Effector CD8-positive, alpha-beta T cell (primary cell): ENCODE measurements around the gene EXD3.
A peak's percentile ranks its signal among the peaks of the same experiment; 100 is the strongest.
"Not testable (repeated sequence)": the region's sequence is repeated elsewhere in the genome, so short reads cannot be mapped to it uniquely, and the experiment has no call there.

ENCODE experiments used
- DNase-seq: peaks from one replicate; lab custom pipeline; 2025; lab: John Stamatoyannopoulos, UW
- total RNA-seq, 4 experiments: gene quantifications; one replicate each; lab custom pipeline; 2026; lab: John Stamatoyannopoulos, UW

EXD3 gene, protein sequence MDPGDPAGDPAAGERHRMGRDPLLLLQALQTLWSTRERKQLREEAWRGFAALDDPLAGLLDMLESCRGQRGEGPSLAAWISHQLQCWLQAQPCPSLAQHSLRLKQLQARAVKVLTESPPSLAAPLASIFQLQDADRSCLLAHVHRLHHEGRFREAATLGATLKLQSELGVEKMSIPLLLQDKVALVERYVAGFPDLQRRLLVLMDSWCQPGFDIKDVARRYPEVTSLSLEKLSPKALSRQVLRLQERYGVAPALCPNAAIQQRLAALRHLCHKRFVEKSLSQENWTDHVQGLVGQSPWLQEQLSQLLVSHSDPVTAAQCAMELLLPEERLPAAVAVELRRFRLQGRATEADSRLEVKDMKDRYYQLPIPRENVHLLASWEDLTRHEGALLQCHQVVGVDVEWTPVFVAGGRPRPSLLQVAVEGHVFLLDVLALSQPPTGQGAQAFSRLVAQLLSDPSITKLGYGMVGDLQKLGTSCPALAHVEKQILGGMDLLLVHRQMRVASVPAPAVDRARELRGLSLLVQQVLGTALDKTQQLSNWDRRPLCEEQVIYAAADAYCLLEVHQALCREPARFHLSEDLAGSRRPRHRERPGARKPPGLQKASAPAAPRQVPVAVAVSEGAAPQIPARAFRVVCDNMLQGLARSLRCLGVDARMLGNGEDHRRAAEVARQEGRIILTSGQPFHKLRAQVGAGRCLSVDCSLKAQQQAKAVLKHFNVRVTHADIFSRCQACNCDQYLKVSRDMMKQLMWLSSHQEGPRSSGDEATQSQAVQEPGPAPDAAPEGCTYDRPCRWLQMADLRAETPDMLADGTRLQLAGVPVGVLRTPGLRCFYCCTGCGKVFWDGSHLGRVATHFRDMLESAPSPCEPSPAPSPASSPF
- 14.6 to 28.3 (median 23.4) reads per million in 4 experiments for total RNA-seq

DNA sequence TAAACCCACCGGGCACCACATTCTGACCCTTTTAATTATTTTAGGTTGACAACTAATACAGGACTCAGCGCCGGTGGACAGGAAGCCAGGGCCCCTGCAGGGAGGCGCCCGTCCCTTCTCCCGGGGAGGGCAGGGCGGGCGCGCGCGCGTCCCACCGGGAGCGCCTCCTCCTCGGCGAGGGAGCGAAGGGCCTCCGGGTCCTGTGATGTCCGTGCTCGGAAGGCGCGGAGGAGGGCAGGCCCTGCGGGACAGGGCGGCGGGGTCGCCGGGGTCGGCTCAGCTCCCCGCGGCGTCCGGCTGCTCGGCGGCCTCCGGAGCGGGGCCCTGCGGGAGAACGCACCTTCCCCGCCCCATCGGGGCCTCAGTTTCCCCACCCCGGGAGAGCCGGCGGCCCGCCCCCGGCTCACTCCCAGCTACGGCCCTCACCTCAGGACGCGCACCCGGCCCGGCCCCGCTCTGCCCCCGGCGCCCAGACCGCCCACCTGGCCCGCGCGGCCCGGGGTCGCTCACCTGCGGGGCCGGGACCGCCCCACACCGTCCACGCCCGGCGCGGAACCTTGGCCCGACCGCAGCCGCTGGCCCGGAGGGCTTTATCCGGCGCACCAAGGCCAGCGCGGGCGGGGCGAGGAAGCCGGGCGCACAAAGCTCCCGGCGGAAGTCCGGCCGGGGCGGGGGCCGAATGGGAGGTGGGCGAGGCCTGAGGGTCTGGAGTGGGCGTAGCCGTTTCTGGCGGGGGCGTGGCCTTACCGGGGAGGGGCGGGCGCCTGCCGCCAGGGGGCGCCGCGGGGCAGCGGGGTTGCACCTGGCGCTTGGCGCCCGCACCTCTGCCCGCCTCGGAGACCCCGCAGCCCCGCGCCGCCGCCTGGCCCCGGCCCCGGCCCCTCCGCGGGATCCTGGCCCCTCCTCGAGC lies at the start of gene EXD3, which contains the start of gene NOXA1:
EXD3 (minus strand) TSS at position 559 of the 910 bp plus-strand sequence. CDS start 27,805 bp downstream, outside the sequence.
NOXA1 (plus strand) TSS at position 790 of the 910 bp plus-strand sequence. CDS start 137 bp downstream, outside the sequence.
- peak; percentile 90 for DNase-seq

DNA sequence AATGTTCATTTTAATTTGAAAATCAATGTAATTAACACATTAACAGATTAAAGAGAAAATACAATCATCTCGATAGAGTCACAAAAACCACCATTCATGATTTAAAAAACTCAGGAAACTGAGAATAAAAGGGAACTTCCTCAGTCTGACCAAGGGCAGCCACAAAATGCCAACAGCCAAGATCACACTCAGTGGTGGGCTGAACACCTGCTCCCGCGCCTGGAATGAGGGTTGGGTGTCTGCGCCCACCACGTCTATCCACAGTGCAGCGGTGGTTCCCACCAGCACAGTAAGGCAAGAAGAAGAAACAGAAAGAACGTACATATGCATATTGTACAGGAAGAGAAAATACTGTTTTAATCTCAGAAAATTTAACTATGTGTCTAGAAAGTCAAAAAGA lies 47.8 kb upstream of the EXD3 start:
- no peak for DNase-seq

DNA sequence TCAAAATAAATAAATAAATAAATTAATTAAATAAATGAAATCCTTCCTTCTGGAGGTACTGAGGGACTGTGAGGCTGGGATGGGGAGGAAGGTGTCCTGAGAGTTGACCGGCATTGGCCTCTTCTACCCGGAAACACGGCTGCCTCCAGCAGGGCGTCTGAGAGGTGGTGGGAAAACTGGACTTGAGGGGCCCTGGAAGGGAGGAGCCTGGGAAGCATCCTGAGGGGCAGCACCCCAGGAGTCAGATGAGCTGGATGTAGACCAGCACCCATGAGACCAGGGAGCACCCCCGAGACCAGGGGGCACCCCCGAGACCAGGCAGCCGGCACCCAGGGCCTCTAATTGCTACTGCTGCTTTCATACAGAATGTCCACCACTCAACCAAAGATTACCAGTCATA lies 44.9 kb upstream of the EXD3 start:
- no peak for DNase-seq

DNA sequence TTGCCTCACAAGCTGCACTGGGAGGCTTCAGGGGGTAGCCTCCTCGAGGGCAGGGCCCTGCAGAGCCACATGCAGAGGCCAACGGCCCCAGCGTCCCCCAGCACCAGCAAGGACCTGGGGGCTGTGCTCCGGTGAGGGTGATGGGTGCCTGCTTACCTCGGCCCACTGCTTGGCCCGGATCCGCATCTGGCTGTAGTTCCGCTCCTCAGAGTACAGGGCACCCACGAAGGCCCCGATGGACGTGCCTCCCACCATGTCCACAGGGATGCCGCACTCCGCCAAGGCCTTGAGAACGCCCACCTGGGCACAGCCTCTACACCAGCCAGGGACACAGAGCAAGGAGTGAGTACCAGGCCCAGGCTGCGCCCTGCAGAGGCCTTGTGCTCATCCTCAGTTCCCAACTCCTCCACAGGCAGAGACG lies 44.2 kb upstream of the EXD3 start:
- no peak for DNase-seq

DNA sequence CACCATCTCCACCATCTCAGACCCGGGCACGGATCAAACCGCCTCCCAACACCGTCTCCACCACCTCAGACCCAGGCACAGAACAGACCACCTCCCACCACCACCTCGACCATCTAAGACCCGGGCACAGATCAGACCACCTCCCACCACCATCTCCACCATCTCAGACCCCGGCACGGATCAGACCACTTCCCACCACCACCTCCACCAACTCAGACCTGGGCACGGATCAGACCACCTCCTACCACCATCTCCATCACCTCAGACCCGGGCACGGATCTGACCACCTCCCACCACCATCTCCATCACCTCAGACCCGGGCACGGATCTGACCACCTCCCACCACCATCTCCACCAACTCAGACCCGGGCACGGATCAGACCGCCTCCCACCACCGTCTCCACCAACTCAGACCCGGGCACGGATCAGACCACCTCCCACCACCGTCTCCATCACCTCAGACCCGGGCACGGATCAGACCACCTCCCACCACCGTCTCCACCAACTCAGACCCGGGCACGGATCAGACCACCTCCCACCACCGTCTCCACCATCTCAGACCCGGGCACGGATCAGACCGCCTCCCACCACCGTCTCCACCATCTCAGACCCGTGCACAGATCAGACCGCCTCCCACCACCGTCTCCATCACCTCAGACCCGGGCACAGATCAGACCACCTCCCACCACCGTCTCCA lies 43.6 kb upstream of the EXD3 start:
- not testable (repeated sequence) for DNase-seq

DNA sequence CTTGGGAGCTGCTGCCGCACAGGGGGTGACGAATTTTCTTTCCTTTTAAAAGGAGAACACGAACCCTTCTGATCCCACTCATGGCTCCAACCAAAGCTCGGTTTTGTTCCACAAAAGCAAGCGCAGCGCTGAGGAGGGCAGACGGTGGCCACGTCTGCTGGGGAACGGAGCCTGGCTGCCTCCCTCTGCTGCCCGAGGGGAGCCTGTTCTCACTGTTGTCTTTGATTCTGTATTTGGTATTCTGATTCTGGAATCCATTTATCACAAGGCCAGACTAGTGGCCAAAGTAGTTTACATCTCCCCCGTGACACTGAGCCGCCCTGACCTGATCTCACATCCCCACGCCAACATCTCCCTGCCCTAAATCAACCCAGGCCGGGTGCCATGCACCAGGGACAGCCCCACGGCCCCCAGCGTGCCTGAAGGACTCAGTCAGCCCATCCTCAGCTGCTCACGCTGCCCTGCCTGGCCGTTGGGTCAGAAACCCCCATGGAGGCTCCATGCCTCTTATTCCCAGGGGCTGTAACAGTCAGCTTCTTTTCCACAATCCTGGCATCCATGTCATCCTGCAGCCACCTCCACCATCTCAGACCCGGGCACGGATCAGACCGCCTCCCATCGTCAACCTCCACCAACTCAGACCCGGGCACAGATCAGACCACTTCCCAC lies 42.9 kb upstream of the EXD3 start:
- DNase-seq, result no peak

DNA sequence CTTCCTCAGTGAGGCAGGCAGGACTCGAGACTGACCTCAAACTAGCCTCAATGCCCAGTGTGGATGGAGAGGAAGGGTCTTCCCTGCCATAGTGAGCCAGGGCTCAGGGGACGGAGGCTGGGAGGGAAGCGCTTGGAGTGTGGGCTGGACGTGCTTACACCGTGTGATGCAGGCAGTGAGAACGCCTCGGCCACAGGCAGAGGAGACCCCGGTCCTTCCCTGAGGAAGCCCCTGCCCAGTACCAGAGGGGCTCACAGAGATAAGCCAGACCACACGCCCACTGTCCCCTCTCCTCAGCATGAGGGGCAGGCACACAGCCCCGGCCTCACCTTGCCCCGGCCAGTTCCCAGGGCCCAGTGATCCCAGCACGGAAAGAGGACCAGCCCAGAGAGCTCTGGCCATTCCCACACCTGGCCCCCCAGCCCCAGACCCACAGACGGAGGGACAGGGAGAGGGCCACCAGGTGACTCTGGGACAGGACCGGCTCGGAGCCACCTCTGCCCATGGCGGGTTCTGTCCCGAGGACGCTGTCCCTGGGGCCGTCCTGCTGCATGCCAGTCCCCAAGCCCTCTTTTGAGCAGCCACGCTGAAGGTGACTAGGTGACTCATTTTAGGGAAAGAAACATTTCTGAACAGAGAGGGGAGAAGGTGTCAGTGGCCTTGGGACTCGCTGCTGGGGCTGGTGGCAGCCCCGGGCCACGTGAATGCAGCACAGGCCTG lies 42.2 kb upstream of the EXD3 start:
- no peak for DNase-seq

DNA sequence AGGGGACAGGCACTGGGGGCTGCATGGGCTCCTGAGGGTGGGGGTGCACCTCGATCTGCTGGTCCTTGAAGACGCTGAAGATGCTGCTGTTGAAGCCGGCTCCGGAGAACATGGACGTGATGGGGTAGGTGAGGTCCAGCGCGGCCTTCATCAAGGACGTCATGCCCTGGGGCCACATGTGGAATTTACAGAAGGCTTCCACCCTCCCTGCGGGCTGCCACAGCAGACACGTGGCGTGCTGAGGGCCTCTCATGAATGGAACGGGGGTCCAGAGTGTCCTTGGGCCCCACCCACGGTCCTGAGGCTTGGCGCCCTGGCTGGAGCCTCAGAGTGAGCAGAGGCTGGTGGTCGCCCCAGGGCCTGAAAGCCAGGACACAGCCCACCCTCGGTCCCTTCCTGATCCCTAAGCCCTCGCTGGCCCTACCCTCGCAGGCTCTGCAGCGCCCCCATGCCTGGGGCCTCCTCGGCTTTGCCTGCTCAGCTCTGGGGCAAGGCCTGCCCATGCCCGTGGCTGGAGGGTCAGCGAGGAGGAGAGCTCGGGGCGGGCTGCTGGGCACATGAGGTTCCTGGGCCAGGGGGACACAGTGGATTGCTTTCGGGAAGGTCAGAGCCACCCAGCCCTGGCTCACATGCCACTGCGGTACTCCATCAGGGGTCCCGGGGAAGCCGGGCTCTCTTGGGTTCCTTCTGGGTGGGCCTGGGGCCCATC lies 41.5 kb upstream of the EXD3 start:
- no peak for DNase-seq

DNA sequence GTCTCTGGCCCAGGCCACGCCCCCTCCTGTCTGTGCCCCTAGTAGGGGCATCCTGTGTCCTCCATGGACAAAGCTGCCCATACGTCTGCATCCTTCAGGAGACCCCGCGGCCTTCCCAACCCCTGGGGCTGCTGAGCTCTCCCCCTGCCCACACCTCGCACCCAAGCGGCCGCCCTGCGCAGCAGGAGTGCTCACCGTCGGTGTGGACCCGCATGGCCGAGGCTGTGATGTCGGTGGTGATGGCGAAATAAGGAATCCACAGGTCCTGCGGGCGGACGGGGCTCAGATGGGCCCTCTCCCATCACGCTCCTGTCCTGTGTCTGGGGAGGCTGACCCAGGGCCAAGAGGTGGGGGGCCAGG lies 40.9 kb upstream of the EXD3 start:
- no peak for DNase-seq

DNA sequence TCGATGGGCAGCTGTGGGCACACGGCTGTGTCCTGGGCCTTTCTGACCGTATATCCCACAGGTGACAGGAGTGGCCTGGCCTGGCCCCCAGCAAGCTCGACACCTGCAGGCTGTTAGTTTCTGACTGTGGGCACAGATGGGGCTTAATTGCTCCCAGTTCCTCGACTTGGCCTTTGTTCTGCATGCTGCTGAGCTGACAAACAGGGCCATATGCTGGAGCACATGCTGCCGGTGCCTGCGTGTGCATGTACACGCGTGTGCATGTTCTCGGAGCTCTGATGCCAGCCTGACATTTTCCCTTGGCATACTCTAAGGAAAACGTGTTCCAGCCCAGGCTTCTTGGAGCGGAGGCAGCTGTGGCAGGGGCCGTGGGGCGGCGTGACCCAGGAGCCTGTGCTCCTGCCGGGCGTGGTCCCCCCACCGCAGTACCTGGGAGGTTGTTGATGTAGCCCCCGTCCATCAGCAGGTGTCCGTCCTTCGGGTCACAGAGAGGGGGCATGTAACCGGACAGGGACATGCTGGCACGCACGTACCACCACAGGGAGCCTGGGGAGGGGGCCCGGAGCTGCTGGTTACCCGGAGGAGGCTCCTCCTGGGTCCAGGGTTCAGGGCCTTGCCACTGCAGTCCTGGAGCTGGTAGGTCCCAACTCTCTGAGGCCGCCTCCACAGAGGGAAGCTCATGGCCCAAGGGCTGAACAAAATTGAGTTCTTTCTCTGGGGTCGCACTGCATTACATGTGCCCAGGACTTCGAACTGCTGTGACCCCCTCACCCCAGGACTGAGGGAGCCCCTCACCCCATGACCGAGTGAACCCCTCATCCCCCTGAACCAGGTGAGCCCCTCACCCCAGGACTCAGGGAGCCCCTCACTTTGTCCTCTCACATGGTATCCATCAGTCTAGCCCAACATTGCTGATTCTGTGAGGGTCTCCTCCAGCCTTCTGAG lies 40.3 kb upstream of the EXD3 start:
- DNase-seq, result no peak

DNA sequence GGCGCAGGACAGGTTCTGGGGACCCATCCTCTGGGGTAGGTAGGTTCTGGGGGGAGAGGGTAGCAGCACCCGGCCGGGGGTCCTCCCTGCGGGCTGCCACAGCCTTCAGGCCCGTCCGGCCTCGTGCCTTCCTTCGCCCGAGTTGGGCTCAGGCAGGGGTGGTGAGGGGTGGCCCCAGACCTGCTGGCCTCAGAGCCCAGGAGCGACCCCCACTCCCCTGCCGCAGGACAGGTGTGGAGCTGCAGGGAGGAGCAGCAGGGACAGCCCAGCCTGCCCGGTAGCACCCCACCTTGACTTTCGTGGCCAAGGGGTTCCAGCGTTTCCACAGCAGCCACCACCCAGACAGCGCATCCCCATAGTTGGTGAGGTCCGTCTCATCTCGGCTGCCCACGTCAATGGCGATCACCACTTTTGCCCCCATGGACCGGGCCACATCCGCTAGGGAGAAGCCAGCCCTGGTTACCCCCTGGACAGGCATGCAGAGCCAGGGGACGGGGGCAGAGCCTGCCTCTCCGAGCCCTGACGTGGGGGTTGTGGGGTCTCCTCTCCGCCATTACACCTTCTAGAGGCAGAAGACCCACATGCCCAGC lies 39.5 kb upstream of the EXD3 start:
- no peak for DNase-seq

DNA sequence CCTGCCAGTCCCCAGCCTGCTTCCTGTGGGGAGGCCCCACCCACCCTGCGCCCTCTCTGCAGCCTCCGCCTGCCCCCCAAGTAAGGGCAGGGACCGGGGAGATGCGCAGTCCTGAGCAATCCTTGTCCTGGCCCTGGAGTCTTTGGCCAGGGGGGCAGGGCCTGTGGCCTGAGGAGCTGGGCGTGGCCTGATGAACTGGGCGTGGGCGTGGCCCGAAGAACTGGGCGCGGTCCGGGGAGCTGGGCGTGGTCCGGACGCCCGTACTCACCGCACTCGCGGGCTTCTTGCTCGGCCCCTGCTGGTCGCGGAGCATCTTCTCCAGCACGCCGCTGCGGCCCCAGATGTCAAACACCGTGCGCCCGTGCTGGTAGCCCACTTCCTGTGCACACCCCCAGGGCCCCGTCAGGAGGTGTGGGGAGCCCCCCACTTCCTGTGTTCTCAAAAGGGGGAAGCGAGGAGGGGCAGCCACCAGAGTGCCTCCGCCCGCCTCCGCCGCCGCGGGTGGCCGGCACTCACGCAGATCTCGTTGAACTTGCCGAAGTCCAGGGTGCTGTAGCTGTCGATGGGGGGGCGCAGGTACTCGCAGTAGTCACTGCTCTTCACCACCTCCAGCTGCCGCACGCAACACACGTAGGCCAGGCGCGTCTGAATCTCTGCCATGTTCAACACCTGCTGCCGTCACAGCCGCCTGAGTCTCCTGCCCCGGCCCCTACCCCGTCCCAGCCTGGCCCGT lies 38.9 kb upstream of the EXD3 start:
- DNase-seq, result peak; percentile 77

DNA sequence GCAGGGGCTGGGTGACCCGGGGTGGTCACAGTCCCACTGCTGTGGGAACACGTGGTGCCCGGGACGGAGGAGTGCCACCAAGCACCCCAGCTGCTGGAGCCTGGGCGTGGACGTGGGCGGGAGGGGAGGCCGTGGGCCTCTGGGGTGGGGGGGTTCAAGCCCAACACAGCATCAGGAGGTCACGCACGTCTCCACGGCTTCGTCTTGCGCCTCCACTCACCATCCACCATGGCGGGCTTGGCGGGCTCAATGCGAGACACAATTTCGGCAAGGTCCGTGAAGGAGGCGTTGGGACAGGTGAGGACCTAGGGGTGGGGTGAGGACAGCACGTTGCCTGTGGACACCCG lies 38.3 kb upstream of the EXD3 start:
- DNase-seq, result peak; percentile 46

DNA sequence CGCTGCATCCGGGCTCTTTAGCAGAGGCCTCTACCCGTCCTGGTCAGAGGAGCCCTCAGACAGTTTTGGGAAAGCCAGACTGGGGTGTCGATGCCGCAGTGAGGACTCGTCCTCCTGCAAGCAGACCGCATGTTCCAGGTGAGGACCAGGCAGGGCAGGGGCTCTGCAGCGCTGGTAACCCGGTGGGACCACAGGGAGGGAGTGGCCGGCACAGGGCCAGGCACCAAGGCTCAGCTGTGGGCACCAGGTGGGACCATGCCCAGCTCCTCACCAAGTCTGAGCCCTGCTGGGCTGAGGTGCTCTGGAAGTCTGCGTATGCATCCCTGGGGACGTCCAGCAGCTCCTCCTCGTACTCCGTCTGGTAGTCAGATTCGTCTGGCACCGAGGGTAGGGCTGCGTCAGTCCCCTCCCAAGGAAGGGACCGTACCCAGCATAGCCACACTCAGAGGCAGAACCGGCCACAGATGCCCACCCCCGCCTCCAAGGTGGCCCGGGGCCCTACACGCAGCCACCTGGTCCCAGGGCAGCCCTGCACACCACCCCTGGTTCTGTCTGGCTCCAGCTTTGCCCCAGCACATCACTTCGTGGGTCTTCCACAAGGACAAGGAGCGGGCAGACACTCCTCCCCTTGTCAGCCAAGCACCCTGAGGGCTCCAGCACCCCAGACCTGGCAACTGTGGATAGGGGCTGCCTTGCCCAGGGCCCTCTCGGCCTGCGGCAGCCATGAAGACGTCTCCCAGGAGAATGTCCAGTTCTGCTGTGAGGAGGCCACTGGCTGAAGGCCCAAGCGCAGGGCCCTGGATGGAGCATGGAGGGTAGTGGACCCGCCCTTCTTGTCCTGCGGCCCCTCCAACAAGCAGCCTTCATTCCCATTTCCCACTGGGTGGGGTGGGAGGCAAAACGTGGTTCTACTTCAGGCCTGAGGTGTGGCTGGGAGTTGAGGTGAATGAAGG lies 37.7 kb upstream of the EXD3 start:
- no peak for DNase-seq

DNA sequence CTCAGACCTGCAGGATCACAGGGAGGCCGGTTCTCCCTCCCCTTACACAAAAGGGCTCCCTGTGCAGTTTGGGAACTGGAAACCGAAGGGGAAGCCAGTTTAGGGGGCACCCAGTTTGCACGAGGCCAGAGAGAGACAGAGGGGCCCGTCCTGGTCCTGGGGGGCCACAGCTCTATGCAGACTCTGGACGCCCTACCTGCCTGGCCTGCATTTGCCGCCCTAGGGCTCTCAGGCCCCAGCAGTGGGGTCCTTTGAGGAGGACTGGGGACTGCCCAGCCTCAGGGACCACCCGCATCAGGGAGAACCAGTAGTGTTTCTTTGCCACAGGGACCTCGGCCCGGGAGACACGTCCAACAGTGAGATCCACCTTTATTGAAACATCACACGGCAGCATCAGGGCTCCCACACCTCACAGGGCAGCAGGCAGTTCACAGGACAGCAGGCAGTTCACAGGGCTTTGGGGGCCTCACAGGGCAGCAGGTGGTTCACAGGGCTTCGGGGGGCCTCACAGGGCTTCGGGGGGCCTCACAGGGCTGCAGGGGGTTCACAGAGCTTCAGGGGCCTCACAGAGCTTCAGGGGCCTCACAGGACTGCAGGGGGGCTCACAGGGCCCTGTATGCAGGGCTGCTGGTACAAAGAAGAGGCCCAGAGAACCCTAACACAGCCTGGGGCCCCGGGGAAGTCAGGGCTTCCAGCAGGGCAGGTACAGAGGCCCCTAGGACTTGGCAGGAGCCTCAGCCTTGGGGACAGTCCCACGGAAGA lies 36.8 kb upstream of the EXD3 start:
- DNase-seq, result no peak
